RKO (cell line): ENCODE measurements around the gene TOR1A.

Experiments used
- DNase-seq: peaks from one replicate; pipeline ENCODE4 v3.0.0-alpha.2; 2016; ENCODE audit warnings: low spot score

TOR1A gene

GRCh38 chr9:129823935-129824601 lies at the start of gene TOR1A:
TSS of gene TOR1A (minus strand) at chr9:129824136. CDS start at chr9:129824085, 51 bp downstream.
- peak; percentile 100 for DNase-seq

GRCh38 chr9:129871046-129871445 lies 47.1 kb upstream of the TOR1A start:
- DNase-seq = no peak

- no peak for DNase-seq
These were observed 45.9 kb upstream of the TOR1A start for GRCh38 chr9:129869585-129870501.

DNA sequence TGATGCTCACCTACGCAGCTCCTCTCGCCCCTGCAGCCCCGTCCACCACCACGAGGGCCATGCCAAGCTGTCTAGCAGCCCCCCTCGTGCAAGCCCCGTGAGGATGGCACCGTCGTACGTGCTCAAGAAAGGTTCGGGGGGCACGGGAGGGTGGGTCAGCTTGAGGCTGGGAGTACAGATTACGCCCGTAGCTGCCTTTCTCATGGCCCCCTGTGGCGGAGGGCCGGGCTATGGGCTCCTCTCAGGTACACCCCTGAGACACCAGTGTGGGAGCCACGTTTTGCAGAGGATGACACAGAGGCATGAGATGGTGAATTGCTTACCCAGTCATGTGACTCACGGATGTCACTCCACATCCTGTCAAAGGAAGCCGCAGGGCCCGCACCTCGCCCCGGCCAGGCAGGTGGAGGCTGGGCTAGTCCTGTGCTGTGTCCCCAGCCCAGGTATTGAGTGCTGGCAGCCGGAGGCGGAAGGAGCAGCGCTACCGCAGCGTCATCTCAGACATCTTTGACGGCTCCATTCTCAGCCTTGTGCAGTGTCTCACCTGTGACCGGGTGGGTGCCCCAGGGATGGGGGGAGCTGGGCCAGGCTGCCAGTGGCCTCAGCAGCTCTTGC lies 45.0 kb upstream of the TOR1A start:
- peak; percentile 34 for DNase-seq

GRCh38 chr9:129868023-129868871 lies 44.3 kb upstream of the TOR1A start:
- no peak for DNase-seq

- no peak for DNase-seq
These were observed 43.4 kb upstream of the TOR1A start for GRCh38 chr9:129867136-129868022.

DNA sequence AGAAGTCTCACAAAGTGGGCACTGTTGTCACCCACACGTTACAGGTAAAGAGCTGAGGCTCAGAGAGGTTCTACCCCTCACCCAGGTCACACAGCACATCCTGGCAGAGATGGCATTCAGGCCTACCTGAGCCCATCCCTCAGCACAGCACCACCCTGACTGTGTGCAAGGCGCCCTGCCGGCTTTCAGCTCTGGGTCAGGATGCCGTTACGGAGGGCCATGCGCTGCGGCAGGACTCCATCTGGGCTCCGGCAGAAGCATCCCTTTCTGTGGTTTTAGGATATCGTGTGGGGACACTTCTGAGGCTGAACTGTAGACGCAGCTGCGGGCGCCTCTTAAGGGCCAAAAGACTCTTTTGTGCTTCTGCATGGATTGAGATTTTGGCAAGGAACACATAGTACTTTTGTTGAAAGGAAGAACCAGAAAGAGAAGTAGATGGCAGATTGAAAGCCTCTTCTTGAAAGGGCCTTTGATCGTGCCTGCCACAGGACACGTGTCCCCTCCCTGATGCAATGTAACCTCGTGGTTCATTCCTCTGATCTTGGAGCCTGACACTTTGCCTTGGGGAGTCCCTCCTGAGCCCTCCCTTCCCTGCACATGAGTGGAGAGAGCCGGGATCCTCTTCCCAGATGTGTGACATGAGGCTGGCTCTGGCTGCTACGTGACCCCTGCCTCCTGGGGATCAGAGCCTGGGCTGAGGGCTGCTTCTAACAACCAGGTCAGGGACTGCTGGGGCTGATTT lies 42.6 kb upstream of the TOR1A start:
- no peak for DNase-seq

- DNase-seq = no peak
These were observed 41.9 kb upstream of the TOR1A start for GRCh38 chr9:129865668-129866320.

GRCh38 chr9:129864991-129865647 lies 41.2 kb upstream of the TOR1A start:
- no peak for DNase-seq

DNA sequence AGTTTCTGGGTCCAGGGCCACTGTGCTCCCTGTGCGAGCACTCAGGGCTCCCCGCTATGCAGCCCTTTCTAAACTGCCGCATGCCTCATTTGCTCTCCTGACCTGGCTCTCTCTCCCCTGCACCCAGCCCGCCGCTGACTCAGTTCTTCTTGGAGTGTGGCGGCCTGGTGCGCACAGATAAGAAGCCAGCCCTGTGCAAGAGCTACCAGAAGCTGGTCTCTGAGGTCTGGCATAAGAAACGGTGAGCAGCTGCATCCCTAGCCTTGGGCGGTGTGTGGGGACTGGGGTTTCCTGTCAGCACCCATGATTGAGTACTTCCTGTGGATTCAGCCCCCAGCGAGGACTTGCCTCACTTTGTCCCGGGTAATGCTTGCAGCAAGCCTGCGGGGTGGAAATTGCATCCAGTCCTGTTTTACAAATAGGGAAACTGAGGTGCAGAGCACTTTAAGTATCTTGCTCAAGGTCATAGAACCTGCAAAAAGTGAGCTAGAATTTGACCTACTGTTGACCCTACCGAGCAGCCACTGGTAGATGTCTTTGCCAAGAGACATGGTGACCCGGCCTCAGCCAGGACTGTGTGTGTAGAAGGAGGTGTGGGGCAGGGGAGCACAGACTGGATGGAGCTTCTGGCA lies 39.2 kb upstream of the TOR1A start:
- DNase-seq = no peak

- no peak for DNase-seq
These were observed 37.5 kb upstream of the TOR1A start for GRCh38 chr9:129861447-129861827.

GRCh38 chr9:129860653-129861446 lies 36.9 kb upstream of the TOR1A start:
- no peak for DNase-seq

DNA sequence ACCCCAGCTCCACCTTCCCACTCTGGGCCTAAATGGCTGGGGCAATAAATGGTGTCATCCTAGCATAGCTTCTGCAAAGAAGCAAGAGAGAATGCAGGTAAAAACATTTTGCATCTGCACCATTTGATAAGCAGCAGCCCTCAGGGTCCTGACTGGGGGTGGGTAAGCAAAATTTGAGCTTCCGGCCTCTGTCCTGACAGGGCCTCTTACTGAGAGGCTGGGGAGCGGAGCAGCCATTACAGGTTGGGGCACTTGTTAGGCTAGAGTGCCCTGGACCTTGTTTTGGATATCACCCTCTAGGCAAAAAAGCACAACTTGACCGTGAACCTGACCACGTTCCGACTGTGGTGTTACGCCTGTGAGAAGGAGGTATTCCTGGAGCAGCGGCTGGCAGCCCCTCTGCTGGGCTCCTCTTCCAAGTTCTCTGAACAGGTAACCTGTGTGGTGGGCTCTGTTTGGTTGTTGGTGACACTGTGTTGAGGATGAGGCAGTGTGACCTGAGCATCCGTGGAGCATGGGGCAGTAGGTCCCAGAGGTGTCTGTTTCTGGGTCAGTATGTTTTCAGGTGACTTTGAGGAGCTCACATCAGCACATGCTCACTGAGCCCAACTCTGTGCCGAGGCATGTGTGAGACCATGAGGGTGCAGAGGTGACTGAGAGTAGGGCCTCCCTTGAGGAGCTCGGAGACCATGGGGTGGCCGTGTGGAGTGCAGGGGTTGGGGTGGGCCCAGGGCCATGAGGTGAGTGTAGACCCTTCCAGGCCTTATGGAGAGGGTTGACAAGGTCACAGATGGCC lies 34.4 kb upstream of the TOR1A start:
- no peak for DNase-seq

GRCh38 chr9:129857207-129857606 lies 33.3 kb upstream of the TOR1A start:
- DNase-seq = no peak

DNA sequence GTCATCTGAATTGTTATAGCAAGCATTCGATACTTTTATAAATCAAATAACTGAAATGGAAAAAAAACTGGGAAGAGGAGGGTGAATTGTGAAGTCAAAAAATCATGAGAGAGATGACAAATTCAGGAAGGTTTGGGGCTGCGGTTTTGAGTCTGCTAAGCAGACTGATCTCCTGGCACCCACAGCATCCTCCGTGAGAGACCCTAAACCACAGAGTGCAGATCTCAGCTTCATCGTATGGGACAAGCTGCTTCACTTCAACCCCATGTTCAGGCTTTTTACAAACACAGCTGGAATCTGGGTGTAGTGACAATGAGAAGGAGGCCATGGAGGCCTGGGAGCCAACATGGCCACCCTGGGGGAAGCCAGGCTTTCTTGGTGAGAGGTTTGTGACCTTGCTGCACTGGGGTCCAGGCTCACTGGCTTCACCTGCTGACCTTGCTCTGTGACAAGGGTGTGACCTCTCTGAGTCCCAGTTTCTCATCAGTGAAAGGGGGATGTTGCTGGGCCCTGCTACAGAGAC lies 30.7 kb upstream of the TOR1A start:
- DNase-seq = no peak

GRCh38 chr9:129853614-129854013 lies 29.7 kb upstream of the TOR1A start:
- DNase-seq = no peak

- no peak for DNase-seq
These were observed 28.6 kb upstream of the TOR1A start for GRCh38 chr9:129852579-129852978.
